K562 (cell line): ENCODE measurements around the gene KCNK4. TPM values are rescaled to one million over a fixed set of nuclear protein-coding genes. Genes with fewer than 3 reads are reported as not detected.
A peak's percentile ranks its signal among the peaks of the same experiment; 100 is the strongest.

Experiments used
- BCOR ChIP-seq: fragments of 450-650 bp; IDR thresholded peaks from 2 replicates; pipeline ENCODE4 v1.6.1; 2016
- DPF2 ChIP-seq: fragments of 450-650 bp; IDR thresholded peaks from 2 replicates; pipeline ENCODE4 v1.6.1; 2016
- ELF1 ChIP-seq: fragments of 200-800 bp; sonication (Bioruptor generic); IDR thresholded peaks from 2 replicates; pipeline ENCODE4 v1.6.1; 2016; ENCODE audit warnings: missing genetic modification characterization, missing compliant biosample characterization
- ESRRB ChIP-seq: fragments of 250-450 bp; sonication (Bioruptor Pico); IDR thresholded peaks from 2 replicates; pipeline ENCODE4 v1.5.0; 2020; ENCODE audit warnings: mild to moderate bottlenecking, moderate library complexity, borderline replicate concordance
- EZH2 ChIP-seq: IDR thresholded peaks from 2 replicates; pipeline ENCODE4 v1.6.1; 2012; ENCODE audit warnings: low read depth, mild to moderate bottlenecking, inconsistent platforms, low read length, borderline replicate concordance
- GTF2F1 ChIP-seq: IDR thresholded peaks from 2 replicates; pipeline ENCODE4 v1.6.1; 2011; ENCODE audit warnings: low read depth, low read length, improper control_type of control experiment
- HDAC1 ChIP-seq, 2 experiments: fragments of 450-650 bp; IDR thresholded peaks; 2 replicates each; pipeline ENCODE4 v1.6.1; 2016 to 2017; ENCODE audit warnings: inconsistent platforms in 1 of 2, mild to moderate bottlenecking in 1 of 2, moderate library complexity in 1 of 2
- HNRNPL ChIP-seq: fragments of 200-400 bp; formaldehyde crosslinking; IDR thresholded peaks from 2 replicates; pipeline ENCODE4 v1.6.1; 2017; ENCODE audit warnings: low read depth, mild to moderate bottlenecking, low read length
- MEF2D ChIP-seq: conservative IDR thresholded peaks from 2 replicates; pipeline ENCODE4 v1.6.1; 2016; ENCODE audit warnings: low read depth, missing genetic modification characterization, missing compliant biosample characterization
- SMC3 ChIP-seq: conservative IDR thresholded peaks from 2 replicates; pipeline ENCODE4 v1.6.1; 2011; ENCODE audit warnings: low read depth, low read length, improper control_type of control experiment; ENCODE audit not compliant: insufficient read depth
- TSC22D4 ChIP-seq: fragments of 450-650 bp; IDR thresholded peaks from 2 replicates; pipeline ENCODE4 v1.6.1; 2016; ENCODE audit warnings: missing genetic modification characterization, missing biosample characterization, control low read depth
- ZNF165 ChIP-seq: fragments of 250-450 bp; sonication (Bioruptor Pico); IDR thresholded peaks from 2 replicates; pipeline ENCODE4 v1.4.0; 2020; ENCODE audit warnings: borderline replicate concordance
- ZNF592 ChIP-seq: fragments of 450-650 bp; IDR thresholded peaks from 2 replicates; pipeline ENCODE4 v1.6.1; 2017; ENCODE audit warnings: antibody characterized with exemption, mild to moderate bottlenecking
- polyA plus RNA-seq, 8 experiments: library from polyadenylated mRNA; depleted of rRNA in 4 of 8; stranded (reverse) in 5 of 8; unstranded in 3 of 8; fragments of >200 nt; fragmentation: Nextera tagmentation in 2 of 8; fragmentation: Illumina TruSeq in 1 of 8; extraction: Ambion mirVana in 2 of 8; extraction: Trizol in 1 of 8; gene quantifications; 2 replicates each; pipeline versions ENCODE4 v1.2.1 to v1.2.3, GENCODE V29; 2011 to 2014; ENCODE audit warnings: inconsistent platforms in 1 of 8, missing spikeins in 1 of 8
- total RNA-seq, 7 experiments: library from RNA; depleted of rRNA in 6 of 7; stranded (reverse); fragments of >200 nt in 6 of 7; fragmentation: Illumina TruSeq in 2 of 7; extraction: Trizol in 2 of 7; gene quantifications; 2 replicates each; pipeline versions ENCODE4 v1.2.1 to v1.2.3, GENCODE V29; 2011 to 2021; ENCODE audit warnings: low replicate concordance in 1 of 7
- TF ChIP-seq, protein P1 (sequence below): sonication (generic); formaldehyde crosslinking; IDR thresholded peaks from 2 replicates; pipeline ENCODE4 v1.8.0; 2022; ENCODE audit warnings: mild to moderate bottlenecking, missing genetic modification reagents
- TF ChIP-seq, protein P2 (sequence below): fragments of 250-450 bp; sonication (Bioruptor Pico); IDR thresholded peaks from 2 replicates; pipeline ENCODE4 v1.4.0; 2020; ENCODE audit warnings: mild to moderate bottlenecking, moderate library complexity, borderline replicate concordance

KCNK4 gene
- total and polyA plus RNA-seq, 9 of the 15 experiments (the other 6 are each of a cell fraction or from before 2014, with no cell fraction given) = not detected

- TF ChIP-seq, protein P1, sequence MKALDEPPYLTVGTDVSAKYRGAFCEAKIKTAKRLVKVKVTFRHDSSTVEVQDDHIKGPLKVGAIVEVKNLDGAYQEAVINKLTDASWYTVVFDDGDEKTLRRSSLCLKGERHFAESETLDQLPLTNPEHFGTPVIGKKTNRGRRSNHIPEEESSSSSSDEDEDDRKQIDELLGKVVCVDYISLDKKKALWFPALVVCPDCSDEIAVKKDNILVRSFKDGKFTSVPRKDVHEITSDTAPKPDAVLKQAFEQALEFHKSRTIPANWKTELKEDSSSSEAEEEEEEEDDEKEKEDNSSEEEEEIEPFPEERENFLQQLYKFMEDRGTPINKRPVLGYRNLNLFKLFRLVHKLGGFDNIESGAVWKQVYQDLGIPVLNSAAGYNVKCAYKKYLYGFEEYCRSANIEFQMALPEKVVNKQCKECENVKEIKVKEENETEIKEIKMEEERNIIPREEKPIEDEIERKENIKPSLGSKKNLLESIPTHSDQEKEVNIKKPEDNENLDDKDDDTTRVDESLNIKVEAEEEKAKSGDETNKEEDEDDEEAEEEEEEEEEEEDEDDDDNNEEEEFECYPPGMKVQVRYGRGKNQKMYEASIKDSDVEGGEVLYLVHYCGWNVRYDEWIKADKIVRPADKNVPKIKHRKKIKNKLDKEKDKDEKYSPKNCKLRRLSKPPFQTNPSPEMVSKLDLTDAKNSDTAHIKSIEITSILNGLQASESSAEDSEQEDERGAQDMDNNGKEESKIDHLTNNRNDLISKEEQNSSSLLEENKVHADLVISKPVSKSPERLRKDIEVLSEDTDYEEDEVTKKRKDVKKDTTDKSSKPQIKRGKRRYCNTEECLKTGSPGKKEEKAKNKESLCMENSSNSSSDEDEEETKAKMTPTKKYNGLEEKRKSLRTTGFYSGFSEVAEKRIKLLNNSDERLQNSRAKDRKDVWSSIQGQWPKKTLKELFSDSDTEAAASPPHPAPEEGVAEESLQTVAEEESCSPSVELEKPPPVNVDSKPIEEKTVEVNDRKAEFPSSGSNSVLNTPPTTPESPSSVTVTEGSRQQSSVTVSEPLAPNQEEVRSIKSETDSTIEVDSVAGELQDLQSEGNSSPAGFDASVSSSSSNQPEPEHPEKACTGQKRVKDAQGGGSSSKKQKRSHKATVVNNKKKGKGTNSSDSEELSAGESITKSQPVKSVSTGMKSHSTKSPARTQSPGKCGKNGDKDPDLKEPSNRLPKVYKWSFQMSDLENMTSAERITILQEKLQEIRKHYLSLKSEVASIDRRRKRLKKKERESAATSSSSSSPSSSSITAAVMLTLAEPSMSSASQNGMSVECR (CRISPR knock-in tag) = peak; percentile 71
- no peak for TF ChIP-seq ESRRB (CRISPR knock-in tag)
- TF ChIP-seq HDAC1 (IDR thresholded peaks at IDR 0.05) = peak in 1 of 2 experiments; percentile 54; a peak in 1 of 4 replicates
- peak; percentile 75; the same call in 1 of the 2 replicates for TF ChIP-seq ELF1 (tag)
- 0 out of 2 replicates have a peak, but pooled peaks have one; percentile 22 for TF ChIP-seq GTF2F1
- no peak; the same call in 1 of the 2 replicates for TF ChIP-seq MEF2D (tag)
- TF ChIP-seq EZH2 = no peak
- TF ChIP-seq, protein P2, sequence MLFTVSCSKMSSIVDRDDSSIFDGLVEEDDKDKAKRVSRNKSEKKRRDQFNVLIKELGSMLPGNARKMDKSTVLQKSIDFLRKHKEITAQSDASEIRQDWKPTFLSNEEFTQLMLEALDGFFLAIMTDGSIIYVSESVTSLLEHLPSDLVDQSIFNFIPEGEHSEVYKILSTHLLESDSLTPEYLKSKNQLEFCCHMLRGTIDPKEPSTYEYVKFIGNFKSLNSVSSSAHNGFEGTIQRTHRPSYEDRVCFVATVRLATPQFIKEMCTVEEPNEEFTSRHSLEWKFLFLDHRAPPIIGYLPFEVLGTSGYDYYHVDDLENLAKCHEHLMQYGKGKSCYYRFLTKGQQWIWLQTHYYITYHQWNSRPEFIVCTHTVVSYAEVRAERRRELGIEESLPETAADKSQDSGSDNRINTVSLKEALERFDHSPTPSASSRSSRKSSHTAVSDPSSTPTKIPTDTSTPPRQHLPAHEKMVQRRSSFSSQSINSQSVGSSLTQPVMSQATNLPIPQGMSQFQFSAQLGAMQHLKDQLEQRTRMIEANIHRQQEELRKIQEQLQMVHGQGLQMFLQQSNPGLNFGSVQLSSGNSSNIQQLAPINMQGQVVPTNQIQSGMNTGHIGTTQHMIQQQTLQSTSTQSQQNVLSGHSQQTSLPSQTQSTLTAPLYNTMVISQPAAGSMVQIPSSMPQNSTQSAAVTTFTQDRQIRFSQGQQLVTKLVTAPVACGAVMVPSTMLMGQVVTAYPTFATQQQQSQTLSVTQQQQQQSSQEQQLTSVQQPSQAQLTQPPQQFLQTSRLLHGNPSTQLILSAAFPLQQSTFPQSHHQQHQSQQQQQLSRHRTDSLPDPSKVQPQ (CRISPR knock-in tag) = no peak
- no peak for TF ChIP-seq ZNF165
- peak; percentile 62; the same call in 1 of the 2 replicates for TF ChIP-seq HNRNPL
- TF ChIP-seq DPF2 = peak; percentile 71; the same call in 1 of the 2 replicates
- no peak; the same call in 1 of the 2 replicates for TF ChIP-seq BCOR
- TF ChIP-seq SMC3 = peak; percentile 74
- no peak for TF ChIP-seq TSC22D4 (tag)
- TF ChIP-seq ZNF592 = peak; percentile 85
These were observed 13.4 kb downstream of the KCNK4 start (continued) for GRCh38 chr11:64304316-64305072.
